ENCODE measurements around the gene PLVAP.

DNA sequence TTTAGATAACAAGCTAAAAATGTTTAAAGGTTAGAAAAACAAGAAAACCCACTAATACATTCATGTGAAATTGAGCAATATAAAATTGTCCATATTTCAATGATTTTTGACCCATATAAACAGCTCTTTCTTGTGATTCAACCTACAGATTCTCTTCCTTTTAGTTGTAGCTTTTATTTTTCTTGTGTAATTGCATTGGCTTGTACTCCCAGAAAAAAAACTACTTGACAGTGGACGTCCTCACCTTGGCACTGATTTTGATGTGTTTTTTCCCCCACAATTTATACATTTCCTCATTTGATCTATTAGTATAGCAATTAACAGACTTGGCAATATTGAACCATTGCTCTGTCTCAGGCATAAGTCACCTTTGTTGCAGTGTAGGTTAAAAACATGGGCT is 12.1 kb upstream of the PLVAP start:
- TF ChIP-seq POLR2A (IDR thresholded peaks at IDR 0.05; ENCODE audit: low read length): no peak
- no peak for TF ChIP-seq GATA1 (IDR thresholded peaks at IDR 0.05; ENCODE audit: low read depth, low read length)

All from erythroblast (primary cell).